Right ventricle myocardium inferior (tissue), 1 donor: ENCODE data around the gene TMC7. TPM values are rescaled to one million over a fixed set of nuclear protein-coding genes. Genes with fewer than 3 reads are reported as not detected.

Source experiments
- ATAC-seq: fragments of 200-7000 bp; cut with Tn5 transposase; one replicate; pipeline ENCODE4 v1.9.1; 2020; ENCODE audit warnings: mild to moderate bottlenecking, moderate library complexity
- DNase-seq: peaks from one replicate; pipeline ENCODE4 v3.0.0; 2021; ENCODE audit errors: missing footprints
- intact Hi-C: fragments of 100-400 bp; cut with DNase I; formaldehyde crosslinking; loops from one replicate; pipeline ENCODE4 v1.11.0; 2022
- total RNA-seq: library from RNA; stranded (reverse); fragmentation: NEBNext Ultra II Directional; extraction: Animal tissue kit (Norgen Biotek cat#: 25700); gene quantifications from one replicate; pipeline ENCODE4 v1.2.1, GENCODE V29; 2021
- donor health status: DM: no; HTN: yes; CAD: no; lungs with severe emphysema.

TMC7 gene
- total RNA-seq, 1 donor from 2014 or later: 1.3 TPM

GRCh38 chr16:19102187-19102872 lies 118.6 kb downstream of the TMC7 start:
- DNase-seq (no peak), ATAC-seq (no peak)
- intact Hi-C loops: no loop called here

GRCh38 chr16:19104607-19105006 lies 120.9 kb downstream of the TMC7 start:
- ATAC-seq (no peak), DNase-seq (no peak)
- intact Hi-C loops: no loop called here

- intact Hi-C loops: no loop called here
- ATAC-seq (no peak), DNase-seq (no peak)
These were observed 121.4 kb downstream of the TMC7 start for GRCh38 chr16:19105131-19105530.

GRCh38 chr16:19105891-19106624 lies 122.3 kb downstream of the TMC7 start:
- intact Hi-C loops: no loop called here
- DNase-seq (no peak), ATAC-seq (no peak)

GRCh38 chr16:19106625-19107020 lies 122.9 kb downstream of the TMC7 start:
- intact Hi-C loops: no loop called here
- ATAC-seq: no peak

GRCh38 chr16:19108409-19109287 lies 124.9 kb downstream of the TMC7 start:
- no peak for ATAC-seq
- no peak for DNase-seq
- intact Hi-C loops: no loop called here

More at GRCh38 chr16:19106625-19107020, 122.9 kb downstream of the TMC7 start:
- DNase-seq: no peak

GRCh38 chr16:19109288-19109664 lies 125.5 kb downstream of the TMC7 start:
- intact Hi-C loops: no loop called here

GRCh38 chr16:19110537-19111360 lies 127.0 kb downstream of the TMC7 start:
- DNase-seq (no peak), ATAC-seq (no peak)
- intact Hi-C loops: no loop called here

More at GRCh38 chr16:19109288-19109664, 125.5 kb downstream of the TMC7 start:
- DNase-seq: no peak
- no peak for ATAC-seq

- no peak for DNase-seq
- no peak for ATAC-seq
- intact Hi-C loops: no loop called here
These were observed 128.3 kb downstream of the TMC7 start for GRCh38 chr16:19112099-19112407.

Other genes with a start within 250 kb of the TMC7 start
- 750 TPM for gene RPS15A, start 193.6 kb upstream of the TMC7 start, total RNA-seq
- 27.2 TPM for gene ARL6IP1, start 182.4 kb upstream of the TMC7 start, total RNA-seq
- 37.9 TPM for gene SMG1, start 57.5 kb upstream of the TMC7 start, total RNA-seq
- 40.4 TPM for gene COQ7, start 83.7 kb downstream of the TMC7 start, total RNA-seq
- gene ITPRIPL2, start 130.0 kb downstream of the TMC7 start, total RNA-seq: 15.3 TPM
- 0.54 TPM for gene SYT17, start 184.3 kb downstream of the TMC7 start, total RNA-seq